Mesothelial cell of epicardium (in vitro differentiated cells): Measurements from ENCODE around the gene KDM6A. TPM values are rescaled to one million over a fixed set of nuclear protein-coding genes. Genes with fewer than 3 reads are reported as not detected.
"Not testable (repeated sequence)": the region's sequence is repeated elsewhere in the genome, so short reads cannot be mapped to it uniquely, and the experiment has no call there.

Experiments used
- DNase-seq, 2 experiments: peaks; one replicate each; pipeline ENCODE4 v3.0.0; 2021; ENCODE audit warnings: low spot score in 2 of 2; ENCODE audit not compliant: unreplicated experiment in 2 of 2
- H3K27ac Mint-ChIP-seq: 2 replicates; pipeline ENCODE4 v1.8.0; 2021; ENCODE audit warnings: mixed read lengths
- H3K27me3 Mint-ChIP-seq: 2 replicates; pipeline ENCODE4 v1.8.0; 2021; ENCODE audit warnings: low read depth, mixed read lengths
- H3K36me3 Mint-ChIP-seq: 2 replicates; pipeline ENCODE4 v1.8.0; 2021; ENCODE audit warnings: mixed read lengths
- H3K4me1 Mint-ChIP-seq: 2 replicates; pipeline ENCODE4 v1.8.0; 2021; ENCODE audit warnings: mixed read lengths
- H3K4me3 Mint-ChIP-seq: 2 replicates; pipeline ENCODE4 v1.8.0; 2021; ENCODE audit warnings: mild to moderate bottlenecking, moderate library complexity, mixed read lengths
- H3K9me3 Mint-ChIP-seq: 2 replicates; pipeline ENCODE4 v1.8.0; 2021; ENCODE audit warnings: mixed read lengths
- CTCF ChIP-seq: fragments of 200-600 bp; sonication (generic); IDR thresholded peaks from one replicate; pipeline ENCODE4 v1.5.0; 2021; ENCODE audit warnings: antibody characterized with exemption; ENCODE audit not compliant: unreplicated experiment
- total RNA-seq: library from RNA; stranded (reverse); gene quantifications from 3 replicates; pipeline ENCODE4 v1.2.1, GENCODE V29; 2021

The KDM6A gene
- total RNA-seq, 1 donor from 2014 or later, result 69.7 TPM

- no peak overlapping the region for H3K4me3 Mint-ChIP-seq
- H3K36me3 Mint-ChIP-seq, result peaks cover 10% of the 10 kb centered on the region
- no peak for TF ChIP-seq CTCF
- H3K27me3 Mint-ChIP-seq, result no peaks in the 10 kb centered on the region
- no peak overlapping the region for H3K27ac Mint-ChIP-seq
- H3K9me3 Mint-ChIP-seq, result peaks cover 45% of the 10 kb centered on the region
- DNase-seq, result no peak
- peaks cover 10% of the 10 kb centered on the region for H3K4me1 Mint-ChIP-seq
These were observed 33.6 kb downstream of the KDM6A start for GRCh38 chrX:44906542-44906941.

GRCh38 chrX:44908153-44908552 lies 35.2 kb downstream of the KDM6A start:
- Mint-ChIP-seq H3K36me3 (peaks cover 10% of the 10 kb centered on the region), H3K4me3 (no peak overlapping the region), H3K4me1 (peaks cover 10% of the 10 kb centered on the region), H3K27me3 (no peaks in the 10 kb centered on the region), H3K27ac (no peak overlapping the region), H3K9me3 (peaks cover 41% of the 10 kb centered on the region)
- no peak for TF ChIP-seq CTCF
- no peak for DNase-seq

- Mint-ChIP-seq H3K9me3 (peaks cover 37% of the 10 kb centered on the region), H3K36me3 (peaks cover 7% of the 10 kb centered on the region), H3K4me1 (peaks cover 10% of the 10 kb centered on the region), H3K27me3 (no peaks in the 10 kb centered on the region), H3K4me3 (no peak overlapping the region), H3K27ac (no peak overlapping the region)
- no peak for TF ChIP-seq CTCF
- no peak for DNase-seq
These were observed 35.8 kb downstream of the KDM6A start for GRCh38 chrX:44908827-44909226.

- DNase-seq, H3K36me3 Mint-ChIP-seq, H3K27ac Mint-ChIP-seq, H3K4me3 Mint-ChIP-seq, H3K4me1 Mint-ChIP-seq, H3K27me3 Mint-ChIP-seq: not testable (repeated sequence)
- H3K9me3 Mint-ChIP-seq, result peaks cover 37% of the 10 kb centered on the region
These were observed 37.5 kb downstream of the KDM6A start for GRCh38 chrX:44910508-44910907.

GRCh38 chrX:44911074-44911600 lies 38.1 kb downstream of the KDM6A start:
- not testable (repeated sequence) for H3K27me3 Mint-ChIP-seq, DNase-seq, H3K4me3 Mint-ChIP-seq, H3K36me3 Mint-ChIP-seq, H3K27ac Mint-ChIP-seq, H3K4me1 Mint-ChIP-seq
- peaks cover 33% of the 10 kb centered on the region for H3K9me3 Mint-ChIP-seq

- no peak for DNase-seq
- H3K27ac Mint-ChIP-seq, result no peak overlapping the region
- peaks cover 22% of the 10 kb centered on the region for H3K9me3 Mint-ChIP-seq
- TF ChIP-seq CTCF, result no peak
- H3K4me3 Mint-ChIP-seq, result no peak overlapping the region
- peaks cover 7% of the 10 kb centered on the region for H3K4me1 Mint-ChIP-seq
- peaks cover 3% of the 10 kb centered on the region for H3K36me3 Mint-ChIP-seq
- no peaks in the 10 kb centered on the region for H3K27me3 Mint-ChIP-seq
These were observed 40.9 kb downstream of the KDM6A start for GRCh38 chrX:44913656-44914531.
